ENCODE measurements around the gene IRF8. TPM values are rescaled to one million over a fixed set of nuclear protein-coding genes. Genes with fewer than 3 reads are reported as not detected.

The IRF8 gene
- total RNA-seq, 1 experiment from 2014 or later = not detected

DNA sequence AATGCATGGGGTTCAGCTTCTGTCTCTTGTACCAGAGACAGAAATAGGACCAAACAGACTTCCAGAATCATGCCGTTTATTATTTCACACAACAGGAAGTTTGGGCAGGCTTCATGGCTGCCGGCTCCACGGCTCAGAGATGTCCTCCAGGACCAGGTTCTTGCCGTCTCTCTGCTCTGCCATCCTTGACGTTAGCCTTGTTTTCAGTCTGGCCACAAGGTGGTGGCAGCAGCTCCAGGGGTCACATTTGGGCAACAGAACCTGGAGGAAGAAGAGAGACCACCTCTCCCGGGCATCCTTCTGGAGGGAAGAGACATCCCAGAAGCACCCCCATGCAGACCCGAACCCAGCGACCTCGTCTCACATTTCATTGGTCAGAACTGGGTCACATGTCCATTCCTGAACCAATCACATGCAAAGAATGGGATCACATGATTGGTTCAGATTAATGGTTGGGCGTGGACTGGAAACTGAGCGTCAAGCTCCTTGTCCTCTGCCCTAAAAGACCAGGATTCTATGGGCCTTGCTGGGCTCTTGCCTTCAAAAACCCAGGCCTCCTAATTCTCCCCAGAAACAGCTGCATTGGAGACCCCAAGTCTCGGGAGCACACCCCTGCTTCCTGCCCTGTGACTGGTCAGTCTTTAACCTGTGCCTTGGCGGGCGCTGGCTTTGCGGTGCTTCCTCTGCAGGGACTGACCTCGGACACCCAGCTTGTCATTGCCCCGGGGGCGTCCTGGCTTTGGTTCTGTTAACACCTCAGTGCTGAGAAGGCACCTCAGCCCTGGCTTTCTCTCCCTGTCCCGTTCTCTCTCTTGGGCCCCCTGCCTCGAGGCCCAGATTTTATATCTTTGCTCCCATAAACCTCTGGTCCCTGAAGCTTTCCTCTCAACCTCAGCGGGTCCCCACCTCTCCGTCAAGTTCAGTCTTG is 63.3 kb downstream of the IRF8 start:
- TF ChIP-seq CTCF (IDR thresholded peaks at IDR 0.05; ENCODE audit: unreplicated experiment) = no peak
- CTCF ChIA-PET = interaction anchor here (0.7 kb wide), 1 partner anchor 505 kb away, joined by 3 read pairs; no protein-coding TSS in a partner anchor
- POLR2A ChIA-PET = no interaction called here
- no peaks in the 10 kb centered on the region for H3K9me3 Mint-ChIP-seq (ENCODE audit: unreplicated experiment)
- H3K4me3 Mint-ChIP-seq (ENCODE audit: unreplicated experiment) = no peak overlapping the region
- peaks cover 66% of the 10 kb centered on the region for H3K27me3 Mint-ChIP-seq (ENCODE audit: insufficient read depth, unreplicated experiment)
- H3K27ac Mint-ChIP-seq (ENCODE audit: low read depth, unreplicated experiment) = no peak overlapping the region
- H3K4me1 Mint-ChIP-seq (ENCODE audit: insufficient read depth, unreplicated experiment) = no peaks in the 10 kb centered on the region
- intact Hi-C loops (cut with micrococcal nuclease) = no loop called here
- H3K36me3 Mint-ChIP-seq (ENCODE audit: insufficient read depth, unreplicated experiment) = no peaks in the 10 kb centered on the region
- BruUV-seq (replicated peaks) = no TSS peak
- DNase-seq (ENCODE audit: unreplicated experiment) = no peak

DNA sequence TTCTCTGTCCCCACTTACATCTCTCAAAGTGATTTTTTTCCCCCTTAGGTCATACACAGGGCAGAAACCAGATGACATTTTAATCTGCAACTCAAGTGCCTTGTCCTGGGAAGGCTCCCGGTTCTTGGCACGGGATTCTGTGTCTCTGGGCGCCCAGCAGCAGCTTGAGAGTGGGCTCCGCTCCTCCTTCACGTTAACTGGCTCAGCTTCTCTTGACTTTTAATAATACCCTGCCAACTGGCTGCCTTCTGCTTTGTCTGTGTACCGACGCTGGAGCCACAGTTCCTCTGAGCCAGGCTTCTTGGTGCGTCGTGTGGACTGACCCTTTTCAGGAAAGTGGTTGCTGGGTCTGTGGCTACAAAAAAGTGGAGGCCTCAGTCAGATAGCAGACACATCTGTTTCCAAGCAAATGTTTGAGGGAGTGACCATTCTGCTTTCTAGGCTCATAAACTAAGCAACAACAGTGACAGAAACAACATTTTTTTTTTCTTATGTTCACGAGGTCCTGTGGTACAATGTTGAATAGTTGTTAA is 64.9 kb downstream of the IRF8 start:
- Mint-ChIP-seq H3K27me3 (ENCODE audit: insufficient read depth, unreplicated experiment) (peaks cover 67% of the 10 kb centered on the region), H3K27ac (ENCODE audit: low read depth, unreplicated experiment) (no peak overlapping the region), H3K4me1 (ENCODE audit: insufficient read depth, unreplicated experiment) (no peaks in the 10 kb centered on the region), H3K9me3 (ENCODE audit: unreplicated experiment) (no peaks in the 10 kb centered on the region), H3K4me3 (ENCODE audit: unreplicated experiment) (no peak overlapping the region), H3K36me3 (ENCODE audit: insufficient read depth, unreplicated experiment) (no peaks in the 10 kb centered on the region)
- no peak for TF ChIP-seq CTCF (IDR thresholded peaks at IDR 0.05; ENCODE audit: unreplicated experiment)
- ChIA-PET CTCF (no interaction called here), POLR2A (no interaction called here)
- DNase-seq (ENCODE audit: unreplicated experiment) = no peak
- intact Hi-C loops (cut with micrococcal nuclease) = no loop called here
- BruUV-seq (replicated peaks) = no TSS peak

DNA sequence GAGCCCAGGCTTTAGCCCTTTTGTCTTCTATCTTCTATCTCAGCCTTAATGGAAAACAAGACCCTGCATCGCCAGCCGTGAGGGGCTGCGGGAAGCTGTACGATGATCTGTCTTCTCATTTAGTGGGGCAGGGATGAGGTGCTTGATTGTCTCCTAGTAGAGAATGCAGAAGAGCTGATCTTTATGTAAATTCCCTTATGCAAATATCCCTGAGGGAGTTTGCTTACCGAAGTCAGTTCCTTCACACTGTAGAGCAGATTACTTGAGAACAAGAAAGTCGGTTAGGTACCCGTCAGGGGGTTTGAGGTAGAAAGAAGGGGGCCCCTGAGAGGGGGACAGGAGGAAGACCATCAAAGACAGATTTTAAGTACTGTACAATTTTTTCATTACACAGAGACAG is 66.2 kb downstream of the IRF8 start:
- H3K4me1 Mint-ChIP-seq (ENCODE audit: insufficient read depth, unreplicated experiment) = no peaks in the 10 kb centered on the region
- H3K36me3 Mint-ChIP-seq (ENCODE audit: insufficient read depth, unreplicated experiment) = no peaks in the 10 kb centered on the region
- H3K27ac Mint-ChIP-seq (ENCODE audit: low read depth, unreplicated experiment) = no peak overlapping the region
- H3K27me3 Mint-ChIP-seq (ENCODE audit: insufficient read depth, unreplicated experiment) = peaks cover 80% of the 10 kb centered on the region
- intact Hi-C loops (cut with micrococcal nuclease) = no loop called here
- TF ChIP-seq CTCF (IDR thresholded peaks at IDR 0.05; ENCODE audit: unreplicated experiment) = no peak
- POLR2A ChIA-PET = no interaction called here
- BruUV-seq (replicated peaks) = no TSS peak
- H3K4me3 Mint-ChIP-seq (ENCODE audit: unreplicated experiment) = no peak overlapping the region
- CTCF ChIA-PET = no interaction called here
- DNase-seq (ENCODE audit: unreplicated experiment) = no peak
- no peaks in the 10 kb centered on the region for H3K9me3 Mint-ChIP-seq (ENCODE audit: unreplicated experiment)

DNA sequence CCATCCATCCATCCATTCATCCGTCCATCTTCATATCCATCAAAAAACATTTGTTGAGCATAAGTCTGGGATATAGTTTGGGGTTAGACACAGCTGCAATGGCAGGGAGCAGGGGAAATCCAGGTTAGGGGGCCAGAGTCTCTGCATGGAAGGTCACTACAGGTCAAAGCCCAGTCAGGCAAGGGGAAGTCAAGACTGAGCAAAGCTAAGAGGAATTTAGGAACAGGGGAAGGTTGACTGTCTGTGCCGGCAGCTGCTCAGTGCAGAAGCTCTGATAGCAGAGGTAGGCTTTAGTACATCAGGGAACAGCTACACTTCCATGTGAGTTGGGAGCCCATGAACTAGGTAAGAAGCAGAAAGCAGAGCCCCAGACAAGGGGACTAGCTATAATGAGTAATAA is 68.1 kb downstream of the IRF8 start:
- CTCF ChIA-PET = no interaction called here
- Mint-ChIP-seq H3K36me3 (ENCODE audit: insufficient read depth, unreplicated experiment) (no peaks in the 10 kb centered on the region), H3K4me1 (ENCODE audit: insufficient read depth, unreplicated experiment) (no peaks in the 10 kb centered on the region), H3K4me3 (ENCODE audit: unreplicated experiment) (no peak overlapping the region), H3K9me3 (ENCODE audit: unreplicated experiment) (no peaks in the 10 kb centered on the region), H3K27me3 (ENCODE audit: insufficient read depth, unreplicated experiment) (peaks cover 88% of the 10 kb centered on the region), H3K27ac (ENCODE audit: low read depth, unreplicated experiment) (no peak overlapping the region)
- intact Hi-C loops (cut with micrococcal nuclease) = no loop called here
- no peak for TF ChIP-seq CTCF (IDR thresholded peaks at IDR 0.05; ENCODE audit: unreplicated experiment)
- BruUV-seq (replicated peaks) = no TSS peak
- no peak for DNase-seq (ENCODE audit: unreplicated experiment)
- POLR2A ChIA-PET = no interaction called here
